Globus pallidus (tissue), 1 donor: ENCODE data around the gene CCL7.

Experiments
- DNase-seq: peaks from one replicate; pipeline ENCODE4 v3.0.0-alpha.2; 2015; ENCODE audit warnings: low spot score

Gene CCL7

DNA sequence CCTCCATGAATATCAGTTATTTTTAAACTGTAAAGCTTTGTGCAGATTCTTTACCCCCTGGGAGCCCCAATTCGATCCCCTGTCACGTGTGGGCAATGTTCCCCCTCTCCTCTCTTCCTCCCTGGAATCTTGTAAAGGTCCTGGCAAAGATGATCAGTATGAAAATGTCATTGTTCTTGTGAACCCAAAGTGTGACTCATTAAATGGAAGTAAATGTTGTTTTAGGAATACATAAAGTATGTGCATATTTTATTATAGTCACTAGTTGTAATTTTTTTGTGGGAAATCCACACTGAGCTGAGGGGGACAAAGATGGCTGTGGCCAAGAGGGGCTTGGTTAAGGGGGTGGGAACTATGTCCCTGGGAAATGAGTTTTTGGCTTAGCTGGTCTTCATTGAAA is 17.9 kb downstream of the CCL7 start:
- DNase-seq = no peak

- DNase-seq = no peak
Observed at GRCh38 chr17:34290586-34290985, 20.6 kb downstream of the CCL7 start.

GRCh38 chr17:34291721-34292348 is 21.8 kb downstream of the CCL7 start:
- DNase-seq = no peak

GRCh38 chr17:34299027-34299426 is 29.0 kb downstream of the CCL7 start:
- no peak for DNase-seq

- no peak for DNase-seq
Observed at GRCh38 chr17:34299956-34300577, 30.0 kb downstream of the CCL7 start.

GRCh38 chr17:34300652-34301370 is 30.8 kb downstream of the CCL7 start:
- no peak for DNase-seq

DNA sequence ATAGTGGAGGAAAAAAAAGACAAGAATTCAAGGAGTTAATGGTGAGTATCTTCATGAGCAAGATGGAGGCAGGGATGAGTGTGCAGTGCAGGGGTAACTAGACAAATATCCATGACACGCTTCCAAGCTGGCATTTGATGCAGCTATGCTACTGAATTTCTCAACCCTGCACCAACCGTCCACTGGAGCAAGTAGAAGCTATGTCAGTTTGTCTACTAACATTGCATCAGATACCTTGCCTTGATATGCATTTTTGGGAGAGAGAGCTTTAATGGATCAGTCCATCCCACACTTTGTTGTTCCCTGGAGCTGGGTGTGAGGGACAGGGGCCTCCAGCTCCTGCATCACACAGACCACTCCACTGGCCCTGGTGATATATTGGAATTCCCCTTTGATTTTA is 32.0 kb downstream of the CCL7 start:
- no peak for DNase-seq

DNA sequence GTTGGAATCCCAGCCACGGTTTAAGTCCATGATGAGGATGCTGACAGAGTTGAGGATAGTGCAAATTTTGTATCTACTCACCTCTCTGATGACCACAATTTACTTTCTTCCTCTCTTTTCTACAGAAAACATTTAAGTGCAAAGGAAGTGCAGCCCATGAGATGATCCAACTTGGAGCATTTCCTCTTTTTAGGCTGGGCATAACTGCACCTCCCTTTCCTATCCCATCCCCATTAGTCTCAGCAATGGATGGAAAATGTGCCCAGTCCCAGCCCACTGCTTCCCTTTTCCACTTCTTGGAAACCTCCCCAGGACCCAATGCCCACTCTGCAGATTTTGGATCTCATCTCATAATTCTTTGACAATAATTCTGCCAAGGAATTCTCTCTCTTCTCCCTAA is 32.6 kb downstream of the CCL7 start:
- no peak for DNase-seq

GRCh38 chr17:34303606-34304005 is 33.6 kb downstream of the CCL7 start:
- no peak for DNase-seq

DNA sequence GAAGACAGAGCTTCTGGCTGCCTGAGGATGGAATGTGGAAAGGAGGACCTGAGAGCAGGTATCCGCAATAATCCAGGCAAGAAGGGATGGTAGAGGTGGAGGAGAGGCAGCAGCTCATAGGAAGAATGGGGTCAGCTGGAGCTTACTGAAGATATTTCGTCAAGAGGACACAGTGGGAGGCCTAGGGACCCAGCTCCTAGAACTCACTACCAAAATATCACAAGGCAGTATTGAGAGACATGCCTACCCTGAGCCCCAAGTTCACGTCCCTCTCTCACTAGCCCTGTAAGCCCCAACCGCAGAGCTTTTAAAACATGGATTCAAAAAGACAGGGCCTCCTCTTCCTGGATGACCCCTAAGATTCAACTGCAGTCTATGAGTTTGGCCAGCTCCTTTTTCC is 35.0 kb downstream of the CCL7 start:
- DNase-seq = no peak

GRCh38 chr17:34305606-34306005 is 35.6 kb downstream of the CCL7 start:
- no peak for DNase-seq

DNA sequence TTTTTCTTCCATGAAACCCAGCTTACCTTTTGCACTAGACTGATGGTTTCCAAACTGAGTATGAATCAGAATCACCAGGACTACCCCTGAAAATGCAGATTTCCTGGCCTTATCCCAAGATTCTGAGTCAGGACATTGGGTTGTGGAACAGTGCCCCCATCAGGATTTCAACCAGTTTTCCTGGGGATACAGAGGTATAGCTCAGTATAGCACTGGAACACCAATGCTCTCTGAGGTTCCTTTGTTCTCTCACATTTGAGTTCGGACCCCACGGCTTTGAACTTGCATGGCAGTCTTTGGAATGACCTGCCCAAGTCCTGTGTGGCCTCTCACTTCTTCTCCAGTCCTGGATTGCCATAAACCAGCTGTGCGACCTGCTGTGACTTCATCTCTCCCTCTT is 36.4 kb downstream of the CCL7 start:
- no peak for DNase-seq

GRCh38 chr17:34307110-34307509 is 37.1 kb downstream of the CCL7 start:
- DNase-seq = no peak

GRCh38 chr17:34308371-34308770 is 38.4 kb downstream of the CCL7 start:
- no peak for DNase-seq

- no peak for DNase-seq
Observed at GRCh38 chr17:34311291-34311690, 41.3 kb downstream of the CCL7 start.

- DNase-seq = no peak
Observed at GRCh38 chr17:34312080-34312479, 42.1 kb downstream of the CCL7 start.

DNA sequence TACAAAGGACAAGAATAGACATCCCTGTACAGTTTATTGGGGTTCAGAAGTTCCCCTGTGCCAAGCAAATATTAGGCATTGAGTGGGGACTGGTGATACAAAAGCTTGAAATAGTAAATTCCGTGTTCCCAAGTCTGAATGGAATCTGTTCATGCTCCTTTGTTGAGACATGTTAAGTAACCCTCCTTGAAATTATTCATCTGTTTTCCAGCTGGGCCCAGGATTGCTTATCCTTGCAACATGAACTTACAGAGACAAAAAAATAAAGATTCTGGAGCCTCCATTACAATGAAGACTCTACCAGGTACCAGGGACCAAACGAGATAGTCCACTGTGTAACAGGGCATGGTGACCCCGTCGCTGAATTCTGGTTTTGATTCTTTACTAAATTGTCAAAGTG is 43.1 kb downstream of the CCL7 start:
- no peak for DNase-seq

GRCh38 chr17:34314279-34314678 is 44.3 kb downstream of the CCL7 start:
- no peak for DNase-seq

DNA sequence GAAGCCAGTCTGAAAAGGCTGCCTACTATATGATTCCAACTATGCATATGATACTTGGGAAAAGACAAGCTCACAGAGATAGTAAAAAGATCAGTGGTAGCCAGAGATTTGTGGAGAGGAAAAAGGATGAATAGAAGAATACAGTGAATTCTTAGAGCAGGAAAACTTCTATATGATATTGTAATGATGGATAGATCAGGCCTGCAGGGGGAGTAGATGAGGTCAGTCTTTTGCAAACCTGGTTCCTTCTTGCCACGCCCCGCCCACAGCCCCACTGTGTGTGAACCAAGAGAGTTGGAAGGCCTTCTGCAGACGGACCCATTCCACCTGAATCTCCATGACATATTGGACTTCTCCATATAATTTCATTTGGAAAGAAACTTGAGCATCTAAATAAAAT is 48.5 kb downstream of the CCL7 start:
- no peak for DNase-seq

- peak; percentile 16 for DNase-seq
Observed at GRCh38 chr17:34319039-34319483, 49.0 kb downstream of the CCL7 start, which contains the start of gene CCL8. Gene CCL8, plus strand, starts transcription at chr17:34319435. Its CDS starts 67 bp downstream, at chr17:34319502.
